Mucosa of descending colon (tissue), 3 donors: ENCODE measurements around the gene ZBTB48. TPM values are rescaled to one million over a fixed set of nuclear protein-coding genes. Genes with fewer than 3 reads are reported as not detected.

Experiments
- ATAC-seq: fragments of 200-7000 bp; cut with Tn5 transposase; one replicate; pipeline ENCODE4 v1.9.1; 2020; ENCODE audit warnings: mild to moderate bottlenecking, moderate library complexity
- DNase-seq, 3 donors: peaks; one replicate each; pipeline ENCODE4 v3.0.0-alpha.2; 2020
- H3K36me3 ChIP-seq: fragments of 200-600 bp; one replicate; pipeline ENCODE4 v1.8.0; 2021; ENCODE audit warnings: low read depth, mild to moderate bottlenecking
- H3K4me1 ChIP-seq: fragments of 200-600 bp; one replicate; pipeline ENCODE4 v1.8.0; 2021; ENCODE audit warnings: low read depth, mild to moderate bottlenecking
- H3K4me3 ChIP-seq: fragments of 200-600 bp; one replicate; pipeline ENCODE4 v1.8.0; 2021; ENCODE audit warnings: mild to moderate bottlenecking
- H3K9me3 ChIP-seq: fragments of 200-600 bp; one replicate; pipeline ENCODE4 v1.8.0; 2021; ENCODE audit warnings: mild to moderate bottlenecking
- intact Hi-C, 2 donors: fragments of 100-400 bp; cut with DNase I in 1 of 2; cut with micrococcal nuclease in 1 of 2; formaldehyde crosslinking; loops; one replicate each; pipeline versions ENCODE4 v1.11.0 to v1.11.1; 2022; cut with DNase I, micrococcal nuclease
- total RNA-seq, 3 donors: library from RNA; stranded (reverse); fragmentation: NEBNext Ultra II Directional in 2 of 3; extraction: Animal tissue kit (Norgen Biotek cat#: 25700) in 2 of 3; gene quantifications; one replicate each; pipeline versions ENCODE4 v1.2.1 to v1.2.4, GENCODE V29; 2021 to 2023
- TF ChIP-seq, protein P1 (sequence below): fragments of 200-600 bp; IDR thresholded peaks from one replicate; pipeline ENCODE4 v1.8.0; 2022; ENCODE audit warnings: antibody characterized with exemption, mild to moderate bottlenecking
- donor health status: DM: no; HTN: no; CAD: no; lungs with moderate emphysema.
- donor health status: DM: no; HTN: no; CAD: no.
- donor health status: DM: no; HTN: yes; CAD: no.

Gene ZBTB48
- total RNA-seq, 3 donors from 2014 or later = 36.8 to 53.9 (median 42.3) TPM

DNA sequence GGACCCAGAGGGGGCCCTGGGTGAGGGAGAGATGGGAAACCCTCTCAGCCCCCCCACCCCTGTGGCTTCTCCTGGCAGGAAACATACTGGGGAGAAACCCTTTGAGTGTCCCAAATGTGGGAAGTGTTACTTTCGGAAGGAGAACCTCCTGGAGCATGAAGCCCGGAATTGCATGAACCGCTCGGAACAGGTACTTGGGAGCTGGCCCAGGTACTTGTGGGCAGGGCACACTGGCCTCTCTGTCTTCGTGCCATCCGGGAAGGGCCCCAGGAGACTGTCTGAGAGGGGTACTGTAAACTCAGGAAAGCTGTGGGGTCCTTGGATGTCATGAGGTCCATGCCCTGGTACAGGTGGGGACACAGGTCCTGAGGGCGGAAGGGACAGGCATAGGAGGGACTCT is 6.0 kb downstream of the ZBTB48 start:
- H3K9me3 ChIP-seq = no peaks in the 10 kb centered on the region
- TF ChIP-seq, protein P1, sequence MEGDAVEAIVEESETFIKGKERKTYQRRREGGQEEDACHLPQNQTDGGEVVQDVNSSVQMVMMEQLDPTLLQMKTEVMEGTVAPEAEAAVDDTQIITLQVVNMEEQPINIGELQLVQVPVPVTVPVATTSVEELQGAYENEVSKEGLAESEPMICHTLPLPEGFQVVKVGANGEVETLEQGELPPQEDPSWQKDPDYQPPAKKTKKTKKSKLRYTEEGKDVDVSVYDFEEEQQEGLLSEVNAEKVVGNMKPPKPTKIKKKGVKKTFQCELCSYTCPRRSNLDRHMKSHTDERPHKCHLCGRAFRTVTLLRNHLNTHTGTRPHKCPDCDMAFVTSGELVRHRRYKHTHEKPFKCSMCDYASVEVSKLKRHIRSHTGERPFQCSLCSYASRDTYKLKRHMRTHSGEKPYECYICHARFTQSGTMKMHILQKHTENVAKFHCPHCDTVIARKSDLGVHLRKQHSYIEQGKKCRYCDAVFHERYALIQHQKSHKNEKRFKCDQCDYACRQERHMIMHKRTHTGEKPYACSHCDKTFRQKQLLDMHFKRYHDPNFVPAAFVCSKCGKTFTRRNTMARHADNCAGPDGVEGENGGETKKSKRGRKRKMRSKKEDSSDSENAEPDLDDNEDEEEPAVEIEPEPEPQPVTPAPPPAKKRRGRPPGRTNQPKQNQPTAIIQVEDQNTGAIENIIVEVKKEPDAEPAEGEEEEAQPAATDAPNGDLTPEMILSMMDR = no peak
- no peak for ATAC-seq
- H3K4me1 ChIP-seq = peaks cover 23% of the 10 kb centered on the region
- H3K4me3 ChIP-seq = no peak overlapping the region
- DNase-seq = no peak
- intact Hi-C loops = no loop called here
- H3K36me3 ChIP-seq = peaks cover 4% of the 10 kb centered on the region

DNA sequence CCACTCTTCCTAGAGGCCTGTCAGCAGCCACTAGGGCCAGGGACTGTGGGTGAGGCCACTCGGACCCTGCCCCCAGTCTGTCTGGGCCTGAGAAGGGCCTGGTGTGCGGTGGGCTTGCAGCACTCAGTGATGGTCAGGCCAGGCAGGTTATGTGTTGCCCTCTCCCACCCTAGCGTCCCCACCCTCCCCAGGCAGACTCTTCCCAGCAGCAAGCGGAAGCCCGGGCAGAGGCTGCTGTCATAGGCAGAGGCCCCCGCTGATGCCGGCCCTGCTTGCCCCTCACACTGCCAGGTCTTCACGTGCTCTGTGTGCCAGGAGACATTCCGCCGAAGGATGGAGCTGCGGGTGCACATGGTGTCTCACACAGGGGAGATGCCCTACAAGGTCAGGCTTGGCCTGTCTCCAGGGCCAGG is 6.6 kb downstream of the ZBTB48 start:
- intact Hi-C loops = no loop called here
- DNase-seq = no peak
- TF ChIP-seq, protein P1 = no peak
- ATAC-seq = no peak
- Histone ChIP-seq H3K9me3 (no peaks in the 10 kb centered on the region), H3K4me1 (peaks cover 18% of the 10 kb centered on the region), H3K4me3 (no peak overlapping the region), H3K36me3 (peaks cover 4% of the 10 kb centered on the region)

DNA sequence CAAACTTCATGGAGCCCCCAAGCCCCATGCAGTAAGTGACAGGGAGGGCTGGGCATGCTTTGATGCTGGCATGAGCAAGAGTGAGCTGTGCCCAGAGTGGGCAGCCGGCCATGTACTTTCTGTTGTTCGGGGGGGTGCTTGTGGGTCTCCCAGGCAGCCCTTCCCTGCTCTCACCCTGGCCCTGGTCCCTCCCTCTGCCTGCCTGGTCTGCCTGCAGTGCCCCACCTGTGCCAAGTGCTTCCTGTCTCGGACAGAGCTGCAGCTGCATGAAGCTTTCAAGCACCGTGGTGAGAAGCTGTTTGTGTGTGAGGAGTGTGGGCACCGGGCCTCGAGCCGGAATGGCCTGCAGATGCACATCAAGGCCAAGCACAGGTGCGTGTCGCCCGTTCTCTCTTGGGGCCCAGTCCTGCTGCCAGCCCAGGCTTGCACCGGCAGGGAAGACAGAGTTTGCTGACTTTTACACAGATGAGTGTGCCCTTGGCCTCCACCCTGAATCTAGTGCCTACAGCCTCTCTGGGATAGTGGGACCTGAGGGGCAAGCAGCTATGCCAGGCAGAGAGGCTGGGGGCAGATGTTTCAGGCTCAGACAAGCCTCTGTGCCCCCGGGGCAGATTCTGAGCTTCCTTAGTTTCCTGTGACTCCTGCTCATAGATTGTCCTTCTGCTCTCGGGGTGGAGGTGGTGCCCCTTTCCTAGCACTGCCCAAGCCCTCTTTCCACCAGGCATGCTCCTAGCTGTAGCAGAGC is 7.6 kb downstream of the ZBTB48 start:
- Histone ChIP-seq H3K4me3 (no peak overlapping the region), H3K36me3 (peaks cover 4% of the 10 kb centered on the region), H3K4me1 (peaks cover 10% of the 10 kb centered on the region), H3K9me3 (no peaks in the 10 kb centered on the region)
- ATAC-seq (peak; percentile 2), DNase-seq (no peak)
- TF ChIP-seq, protein P1 = no peak
- intact Hi-C loops = no loop called here

DNA sequence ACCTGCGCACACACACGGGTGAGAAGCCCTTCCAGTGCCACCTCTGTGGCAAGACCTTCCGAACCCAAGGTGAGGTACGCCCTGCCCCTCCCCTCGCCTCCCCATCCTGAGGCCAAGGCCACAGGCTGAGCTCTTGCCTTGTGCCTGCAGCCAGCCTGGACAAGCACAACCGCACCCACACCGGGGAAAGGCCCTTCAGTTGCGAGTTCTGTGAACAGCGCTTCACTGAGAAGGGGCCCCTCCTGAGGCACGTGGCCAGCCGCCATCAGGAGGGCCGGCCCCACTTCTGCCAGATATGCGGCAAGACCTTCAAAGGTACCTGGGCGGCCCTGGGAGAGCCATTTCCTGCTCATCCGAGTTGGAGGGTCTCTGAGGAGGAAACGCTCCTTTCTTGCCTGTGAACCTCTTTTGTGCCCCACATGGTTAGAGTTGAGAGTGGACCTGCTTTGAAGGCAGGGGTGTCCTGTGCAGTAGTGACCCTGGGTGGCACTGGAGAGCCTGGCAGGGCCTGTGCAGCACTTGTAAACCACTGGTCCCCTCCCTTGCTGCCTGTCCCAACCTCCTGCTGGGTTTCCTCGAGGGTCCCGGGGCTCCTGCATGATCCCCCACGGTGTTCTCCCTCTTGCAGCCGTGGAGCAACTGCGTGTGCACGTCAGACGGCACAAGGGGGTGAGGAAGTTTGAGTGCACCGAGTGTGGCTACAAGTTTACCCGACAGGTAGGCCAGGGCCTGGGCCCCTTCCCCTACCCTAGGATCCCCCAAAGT is 8.5 kb downstream of the ZBTB48 start:
- Histone ChIP-seq H3K36me3 (peaks cover 4% of the 10 kb centered on the region), H3K4me3 (no peak overlapping the region), H3K9me3 (no peaks in the 10 kb centered on the region), H3K4me1 (peaks cover under 1% of the 10 kb centered on the region)
- peak; percentile 25 for ATAC-seq
- DNase-seq = no peak
- intact Hi-C loops = no loop called here
- TF ChIP-seq, protein P1 = no peak

DNA sequence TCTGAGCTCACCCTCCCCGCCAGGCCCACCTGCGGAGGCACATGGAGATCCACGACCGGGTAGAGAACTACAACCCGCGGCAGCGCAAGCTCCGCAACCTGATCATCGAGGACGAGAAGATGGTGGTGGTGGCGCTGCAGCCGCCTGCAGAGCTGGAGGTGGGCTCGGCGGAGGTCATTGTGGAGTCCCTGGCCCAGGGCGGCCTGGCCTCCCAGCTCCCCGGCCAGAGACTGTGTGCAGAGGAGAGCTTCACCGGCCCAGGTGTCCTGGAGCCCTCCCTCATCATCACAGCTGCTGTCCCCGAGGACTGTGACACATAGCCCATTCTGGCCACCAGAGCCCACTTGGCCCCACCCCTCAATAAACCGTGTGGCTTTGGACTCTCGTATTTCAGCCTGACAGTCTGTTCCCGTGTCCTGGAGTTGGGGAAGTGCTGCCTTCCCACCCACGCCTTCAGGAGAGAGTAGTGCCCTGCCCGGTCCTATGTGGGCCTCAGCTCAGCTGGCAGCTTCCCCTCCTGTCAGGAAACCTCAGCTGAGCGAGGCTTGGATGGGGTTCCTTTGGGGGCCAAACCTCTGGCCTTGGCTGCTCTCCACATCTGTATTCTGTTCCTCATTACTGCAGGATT is 9.2 kb downstream of the ZBTB48 start:
- H3K4me1 ChIP-seq = no peaks in the 10 kb centered on the region
- intact Hi-C loops = no loop called here

More for the DNA sequence above, 9.2 kb downstream of the ZBTB48 start:
- Histone ChIP-seq H3K9me3 (no peaks in the 10 kb centered on the region), H3K36me3 (peaks cover 4% of the 10 kb centered on the region), H3K4me3 (no peak overlapping the region)
- no peak for ATAC-seq
- DNase-seq = no peak
- TF ChIP-seq, protein P1 = no peak
